Fibroblast of skin of scalp (primary cell): ENCODE measurements around the gene CKLF.
"Not testable (repeated sequence)": the region's sequence is repeated elsewhere in the genome, so short reads cannot be mapped to it uniquely, and the experiment has no call there.

Experiments used
- DNase-seq: peaks from one replicate; pipeline ENCODE4 v3.0.0-alpha.2; 2013

Gene CKLF

GRCh38 chr16:66543541-66543940, 8.8 kb upstream of the CKLF start:
- no peak for DNase-seq

- no peak for DNase-seq
Measured at GRCh38 chr16:66544016-66544757, 8.2 kb upstream of the CKLF start.

GRCh38 chr16:66547101-66547989, 5.0 kb upstream of the CKLF start:
- no peak for DNase-seq

GRCh38 chr16:66548068-66548467, 4.3 kb upstream of the CKLF start:
- no peak for DNase-seq

- no peak for DNase-seq
Measured at GRCh38 chr16:66548868-66549267, 3.5 kb upstream of the CKLF start.

GRCh38 chr16:66549284-66550131, 2.9 kb upstream of the CKLF start, which contains the start of gene TK2:
TK2 (minus strand) TSS chr16:66550122; CDS start chr16:66550061, 61 bp downstream.
- peak; percentile 78 for DNase-seq

- DNase-seq: peak; percentile 35
Measured at GRCh38 chr16:66551348-66551759, 1.0 kb upstream of the CKLF start.

GRCh38 chr16:66551788-66552285, 539 bp upstream of the CKLF start:
- no peak for DNase-seq

GRCh38 chr16:66553223-66553622, 847 bp downstream of the CKLF start:
- DNase-seq: no peak

GRCh38 chr16:66554021-66554420, 1.6 kb downstream of the CKLF start:
- no peak for DNase-seq

- no peak for DNase-seq
Measured at GRCh38 chr16:66554495-66554894, 2.1 kb downstream of the CKLF start.

GRCh38 chr16:66560107-66560506, 7.7 kb downstream of the CKLF start:
- DNase-seq: no peak

- DNase-seq: no peak
Measured at GRCh38 chr16:66561381-66562080, 9.2 kb downstream of the CKLF start.

GRCh38 chr16:66562409-66562808, 10.0 kb downstream of the CKLF start:
- no peak for DNase-seq

GRCh38 chr16:66562986-66563385, 10.6 kb downstream of the CKLF start:
- no peak for DNase-seq

GRCh38 chr16:66563574-66564334, 11.4 kb downstream of the CKLF start:
- DNase-seq: no peak

GRCh38 chr16:66566051-66566901, 13.9 kb downstream of the CKLF start, which contains the start of gene CMTM1:
CMTM1 (plus strand) TSS chr16:66566439; CDS start chr16:66566514, 75 bp downstream.
- no peak for DNase-seq

GRCh38 chr16:66567270-66567669, 14.9 kb downstream of the CKLF start:
- DNase-seq: not testable (repeated sequence)

- peak; percentile 35 for DNase-seq
Measured at GRCh38 chr16:66568355-66568754, 16.0 kb downstream of the CKLF start.

- peak; percentile 40 for DNase-seq
Measured at GRCh38 chr16:66569131-66569530, 16.8 kb downstream of the CKLF start.
